ENCODE measurements around the gene LRRC8C.

DNA sequence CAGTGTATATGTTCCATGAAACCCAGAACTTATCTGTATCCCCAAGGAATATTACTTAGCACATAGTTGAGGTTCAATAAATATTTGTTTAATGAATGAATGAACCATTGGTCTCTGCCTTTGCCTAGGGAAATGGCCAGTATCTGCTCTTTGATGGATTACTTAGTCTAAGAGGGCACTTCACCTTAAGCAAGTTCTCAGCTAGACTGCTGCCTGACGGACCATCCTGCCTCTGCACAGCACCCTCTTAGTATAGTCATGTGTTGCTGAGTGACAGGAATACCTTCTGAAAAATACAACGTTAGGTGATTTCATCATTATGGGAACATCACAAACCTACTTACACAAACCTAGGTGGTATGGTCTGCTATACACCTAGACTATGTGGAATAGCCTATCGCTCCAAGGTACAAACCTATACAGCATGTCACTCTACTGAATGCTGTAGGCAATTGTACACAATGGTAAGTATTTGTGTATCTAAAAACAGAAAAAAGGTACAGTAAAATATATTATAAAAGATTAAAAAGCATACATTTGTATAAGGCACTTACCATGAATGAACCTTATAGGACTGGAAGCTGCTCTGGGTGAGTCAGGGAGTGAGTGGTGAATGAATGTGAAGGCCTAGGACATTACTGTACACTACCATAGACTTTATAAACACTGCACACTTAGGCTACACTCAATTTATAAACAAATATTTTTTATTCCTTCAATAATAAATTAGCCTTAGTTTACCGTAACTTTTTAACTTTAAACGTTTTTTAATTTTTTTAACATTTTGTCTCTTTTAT is 104.2 kb downstream of the LRRC8C start:
- TF ChIP-seq SPI1 (IDR thresholded peaks at IDR 0.05; ENCODE audit: low read depth, low read length), result no peak
- no peak for TF ChIP-seq POLR2A (IDR thresholded peaks at IDR 0.05; ENCODE audit: low read depth, low read length)
- no peak for TF ChIP-seq TAF1 (IDR thresholded peaks at IDR 0.05; ENCODE audit: low read depth, low read length)
- no peak for TF ChIP-seq POLR2AphosphoS5 (IDR thresholded peaks at IDR 0.05; ENCODE audit: low read depth, low read length)

Data from GM12891 (cell line).